ES-I3 (cell line): Measurements from ENCODE around the gene STARD7.
"Not testable (repeated sequence)": the region's sequence is repeated elsewhere in the genome, so short reads cannot be mapped to it uniquely, and the experiment has no call there.

Experiments
- H3K36me3 ChIP-seq: 2 replicates; pipeline ENCODE4 v1.6.1; 2013; ENCODE audit warnings: mild to moderate bottlenecking, low read length, control low read depth, moderate library complexity; ENCODE audit not compliant: insufficient read depth
- H3K4me1 ChIP-seq: 2 replicates; pipeline ENCODE4 v1.6.1; 2013; ENCODE audit warnings: mild to moderate bottlenecking, control low read depth, low read length; ENCODE audit not compliant: insufficient read depth
- H3K9ac ChIP-seq: 2 replicates; pipeline ENCODE4 v1.6.1; 2013; ENCODE audit warnings: low read depth, mild to moderate bottlenecking, low read length, moderate library complexity
- H3K9me3 ChIP-seq: 2 replicates; pipeline ENCODE4 v1.6.1; 2013; ENCODE audit warnings: mild to moderate bottlenecking, low read length, moderate library complexity; ENCODE audit not compliant: control insufficient read depth, insufficient read depth

The STARD7 gene

GRCh38 chr2:96174251-96175144, 34.1 kb downstream of the STARD7 start:
- no peaks in the 10 kb centered on the region for H3K36me3 ChIP-seq
- no peak overlapping the region for H3K9ac ChIP-seq
- H3K9me3 ChIP-seq: peaks cover 4% of the 10 kb centered on the region
- no peaks in the 10 kb centered on the region for H3K4me1 ChIP-seq

- Histone ChIP-seq H3K9ac (no peak overlapping the region), H3K9me3 (peaks cover 4% of the 10 kb centered on the region), H3K4me1 (no peaks in the 10 kb centered on the region), H3K36me3 (no peaks in the 10 kb centered on the region)
Observed at GRCh38 chr2:96171831-96172230, 36.8 kb downstream of the STARD7 start.

GRCh38 chr2:96170626-96171025, 38.0 kb downstream of the STARD7 start:
- Histone ChIP-seq H3K9ac (no peak overlapping the region), H3K9me3 (peaks cover 4% of the 10 kb centered on the region), H3K36me3 (no peaks in the 10 kb centered on the region), H3K4me1 (no peaks in the 10 kb centered on the region)

- no peaks in the 10 kb centered on the region for H3K36me3 ChIP-seq
- no peak overlapping the region for H3K9ac ChIP-seq
- H3K4me1 ChIP-seq: no peaks in the 10 kb centered on the region
- peaks cover 4% of the 10 kb centered on the region for H3K9me3 ChIP-seq
Observed at GRCh38 chr2:96169868-96170507, 38.6 kb downstream of the STARD7 start.

- Histone ChIP-seq H3K36me3 (no peaks in the 10 kb centered on the region), H3K9me3 (peaks cover 4% of the 10 kb centered on the region), H3K4me1 (no peaks in the 10 kb centered on the region), H3K9ac (no peak overlapping the region)
Observed at GRCh38 chr2:96167407-96168013, 41.1 kb downstream of the STARD7 start.

- H3K4me1 ChIP-seq: no peaks in the 10 kb centered on the region
- no peaks in the 10 kb centered on the region for H3K36me3 ChIP-seq
- H3K9me3 ChIP-seq: no peaks in the 10 kb centered on the region
- H3K9ac ChIP-seq: no peak overlapping the region
Observed at GRCh38 chr2:96164459-96165184, 44.0 kb downstream of the STARD7 start.

GRCh38 chr2:96163768-96164429, 44.7 kb downstream of the STARD7 start:
- no peaks in the 10 kb centered on the region for H3K36me3 ChIP-seq
- no peaks in the 10 kb centered on the region for H3K4me1 ChIP-seq
- no peaks in the 10 kb centered on the region for H3K9me3 ChIP-seq
- H3K9ac ChIP-seq: no peak overlapping the region

- Histone ChIP-seq H3K36me3 (no peaks in the 10 kb centered on the region), H3K4me1 (no peaks in the 10 kb centered on the region), H3K9ac (no peak overlapping the region)
Observed at GRCh38 chr2:96163415-96163767, 45.2 kb downstream of the STARD7 start.

GRCh38 chr2:96161898-96162297, 46.7 kb downstream of the STARD7 start:
- H3K9me3 ChIP-seq: no peaks in the 10 kb centered on the region
- no peaks in the 10 kb centered on the region for H3K36me3 ChIP-seq
- no peak overlapping the region; the same call in 1 of the 2 replicates for H3K9ac ChIP-seq
- H3K4me1 ChIP-seq: no peaks in the 10 kb centered on the region

More at GRCh38 chr2:96163415-96163767, 45.2 kb downstream of the STARD7 start:
- no peaks in the 10 kb centered on the region for H3K9me3 ChIP-seq

GRCh38 chr2:96160366-96160765, 48.3 kb downstream of the STARD7 start:
- H3K9ac ChIP-seq, H3K4me1 ChIP-seq, H3K36me3 ChIP-seq, H3K9me3 ChIP-seq: not testable (repeated sequence)

GRCh38 chr2:96159084-96159830, 49.4 kb downstream of the STARD7 start:
- no peaks in the 10 kb centered on the region for H3K36me3 ChIP-seq
- no peaks in the 10 kb centered on the region for H3K4me1 ChIP-seq
- H3K9ac ChIP-seq: no peak overlapping the region

GRCh38 chr2:96158554-96158940, 50.1 kb downstream of the STARD7 start:
- no peaks in the 10 kb centered on the region for H3K36me3 ChIP-seq
- H3K9me3 ChIP-seq: no peaks in the 10 kb centered on the region
- no peak overlapping the region for H3K9ac ChIP-seq
- no peaks in the 10 kb centered on the region for H3K4me1 ChIP-seq

More at GRCh38 chr2:96159084-96159830, 49.4 kb downstream of the STARD7 start:
- H3K9me3 ChIP-seq: no peaks in the 10 kb centered on the region
